WERI-Rb-1 (cell line): ENCODE data around the gene DCAF6.

Source experiments
- DNase-seq: peaks from one replicate; pipeline ENCODE4 v3.0.0-alpha.2; 2020
- H3K27ac ChIP-seq: fragments of 250-450 bp; sonication (Bioruptor Pico); 2 replicates; pipeline ENCODE4 v1.5.1; 2020; ENCODE audit warnings: mild to moderate bottlenecking, moderate library complexity
- H3K27me3 ChIP-seq: fragments of 250-450 bp; sonication (Bioruptor Pico); 2 replicates; pipeline ENCODE4 v1.5.1; 2021; ENCODE audit warnings: mild to moderate bottlenecking, low read depth, moderate library complexity; ENCODE audit not compliant: insufficient read depth, severe bottlenecking
- H3K36me3 ChIP-seq: fragments of 250-450 bp; sonication (Bioruptor Pico); 2 replicates; pipeline ENCODE4 v1.5.1; 2020; ENCODE audit warnings: mild to moderate bottlenecking, moderate library complexity
- H3K4me3 ChIP-seq: 2 replicates; pipeline ENCODE4 v1.5.1; 2011; ENCODE audit warnings: low read depth, mild to moderate bottlenecking, control low read depth, low read length
- H3K9me3 ChIP-seq: fragments of 250-450 bp; sonication (Bioruptor Pico); 2 replicates; pipeline ENCODE4 v1.5.1; 2021; ENCODE audit warnings: mild to moderate bottlenecking, moderate library complexity; ENCODE audit not compliant: severe bottlenecking
- CTCF ChIP-seq: IDR thresholded peaks from 2 replicates; pipeline ENCODE4 v1.5.1; 2011; ENCODE audit warnings: low read depth, mild to moderate bottlenecking, control low read depth, inconsistent platforms, low read length

Gene DCAF6

GRCh38 chr1:167899253-167899681, 37.2 kb upstream of the DCAF6 start:
- TF ChIP-seq CTCF: no peak
- Histone ChIP-seq H3K27me3 (no peaks in the 10 kb centered on the region), H3K36me3 (no peaks in the 10 kb centered on the region), H3K27ac (no peak overlapping the region), H3K4me3 (no peak overlapping the region), H3K9me3 (no peaks in the 10 kb centered on the region)
- DNase-seq: no peak

GRCh38 chr1:167900907-167901306, 35.6 kb upstream of the DCAF6 start:
- no peak for TF ChIP-seq CTCF
- Histone ChIP-seq H3K27me3 (no peaks in the 10 kb centered on the region), H3K27ac (no peak overlapping the region), H3K9me3 (no peaks in the 10 kb centered on the region), H3K4me3 (no peak overlapping the region), H3K36me3 (no peaks in the 10 kb centered on the region)
- no peak for DNase-seq

- no peak for DNase-seq
- H3K27me3 ChIP-seq: no peaks in the 10 kb centered on the region
- no peaks in the 10 kb centered on the region for H3K9me3 ChIP-seq
- H3K36me3 ChIP-seq: no peaks in the 10 kb centered on the region
- H3K27ac ChIP-seq: no peak overlapping the region
- no peak overlapping the region for H3K4me3 ChIP-seq
- TF ChIP-seq CTCF: no peak
Measured at GRCh38 chr1:167904652-167905130, 31.8 kb upstream of the DCAF6 start.

- DNase-seq: no peak
- H3K27me3 ChIP-seq: no peaks in the 10 kb centered on the region
- no peaks in the 10 kb centered on the region for H3K9me3 ChIP-seq
- H3K36me3 ChIP-seq: no peaks in the 10 kb centered on the region
- TF ChIP-seq CTCF: no peak
- H3K4me3 ChIP-seq: no peak overlapping the region
- no peak overlapping the region for H3K27ac ChIP-seq
Measured at GRCh38 chr1:167905182-167905581, 31.3 kb upstream of the DCAF6 start.

- DNase-seq: no peak
- Histone ChIP-seq H3K27ac (no peak overlapping the region), H3K9me3 (no peaks in the 10 kb centered on the region), H3K36me3 (no peaks in the 10 kb centered on the region), H3K27me3 (no peaks in the 10 kb centered on the region), H3K4me3 (no peak overlapping the region)
- no peak for TF ChIP-seq CTCF
Measured at GRCh38 chr1:167905671-167906070, 30.8 kb upstream of the DCAF6 start.

- no peak for DNase-seq
- Histone ChIP-seq H3K4me3 (no peak overlapping the region), H3K36me3 (no peaks in the 10 kb centered on the region), H3K9me3 (no peaks in the 10 kb centered on the region), H3K27me3 (no peaks in the 10 kb centered on the region), H3K27ac (no peak overlapping the region)
- no peak for TF ChIP-seq CTCF
Measured at GRCh38 chr1:167909691-167910180, 26.7 kb upstream of the DCAF6 start.
